ENCODE data around the gene CDCP1.

CDCP1 gene

DNA sequence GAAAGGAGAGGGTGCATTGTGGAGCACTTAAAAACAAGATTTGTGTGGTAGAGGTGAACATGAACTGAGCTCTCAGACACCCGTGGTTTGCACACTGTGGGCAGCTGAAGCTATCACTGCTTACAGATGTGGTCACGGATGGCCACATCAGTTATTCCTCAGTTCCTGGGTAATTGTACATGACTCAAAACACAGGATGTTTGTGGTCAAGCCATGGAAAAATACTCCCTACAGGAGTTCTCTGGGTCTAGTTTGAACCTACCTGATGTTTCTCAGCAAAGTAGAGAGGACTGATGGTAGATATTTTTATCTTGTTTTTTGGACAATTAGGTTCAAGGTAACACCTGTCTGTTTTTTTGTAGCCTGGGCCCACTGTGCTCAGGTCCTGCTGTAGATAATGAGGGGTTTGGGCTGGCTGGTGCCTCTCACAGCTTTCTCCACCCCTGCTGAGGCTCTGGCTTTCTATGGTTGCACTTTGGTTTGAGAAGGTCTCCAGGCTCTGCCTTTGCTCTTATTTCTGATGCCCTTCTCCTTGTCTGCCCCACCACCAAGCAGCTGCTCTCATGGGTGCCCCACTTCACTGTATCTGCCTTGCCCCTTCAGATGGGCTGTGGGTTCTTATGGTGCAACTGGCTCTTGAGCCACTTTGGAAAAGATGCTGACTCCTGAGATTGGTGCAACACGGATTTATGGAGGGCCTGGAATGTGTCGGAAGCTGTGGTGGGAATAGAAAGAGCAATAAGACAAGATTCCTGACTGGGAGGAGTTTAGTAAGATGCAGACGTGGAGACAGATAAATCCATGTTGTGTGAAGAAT, 40.1 kb downstream of the CDCP1 start:
- no peak for DNase-seq

DNA sequence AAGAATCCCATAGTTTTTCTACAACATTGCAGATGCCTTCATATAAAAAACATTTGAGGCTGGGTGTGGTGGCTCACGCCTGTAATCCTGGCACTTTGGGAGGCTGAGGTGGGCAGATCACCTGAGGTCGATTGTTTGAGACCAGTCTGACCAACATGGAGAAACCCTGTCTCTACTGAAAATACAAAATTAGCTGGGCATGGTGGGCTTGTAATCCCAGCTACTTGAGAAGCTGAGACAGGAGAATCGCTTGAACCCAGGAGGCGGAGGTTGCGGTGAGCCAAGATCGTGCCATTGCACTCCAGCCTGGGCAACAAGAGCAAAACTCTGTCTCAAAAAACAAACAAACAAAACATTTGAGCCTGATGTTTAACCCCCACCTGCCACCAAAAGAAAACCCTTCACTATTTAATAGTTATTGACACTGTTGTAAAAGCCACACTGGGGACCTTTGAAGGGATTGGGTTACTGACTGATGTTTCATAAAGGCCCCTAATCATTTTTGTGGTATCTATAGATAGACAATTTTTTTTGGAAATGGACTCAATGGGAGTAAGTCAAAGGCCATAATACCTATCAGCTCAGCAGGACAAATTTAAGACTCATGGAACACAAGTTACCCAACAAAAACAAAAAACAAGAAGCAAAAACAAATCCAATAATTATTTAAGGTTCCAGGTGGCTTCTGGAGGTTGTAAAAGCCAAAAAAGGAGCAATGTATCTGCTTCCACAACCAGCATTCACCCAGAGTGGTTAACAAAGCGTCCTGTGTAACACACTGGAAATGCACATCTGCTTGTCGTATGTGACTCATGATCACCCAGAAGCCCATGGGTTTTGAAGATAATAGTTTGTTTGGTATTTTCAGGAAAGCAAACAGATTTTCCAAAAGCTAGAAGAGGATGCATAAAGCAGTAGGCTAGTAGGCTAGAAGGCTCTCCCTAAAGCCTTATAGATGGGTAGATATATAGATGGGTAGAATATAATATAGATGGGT, 41.2 kb downstream of the CDCP1 start:
- no peak for DNase-seq

DNA sequence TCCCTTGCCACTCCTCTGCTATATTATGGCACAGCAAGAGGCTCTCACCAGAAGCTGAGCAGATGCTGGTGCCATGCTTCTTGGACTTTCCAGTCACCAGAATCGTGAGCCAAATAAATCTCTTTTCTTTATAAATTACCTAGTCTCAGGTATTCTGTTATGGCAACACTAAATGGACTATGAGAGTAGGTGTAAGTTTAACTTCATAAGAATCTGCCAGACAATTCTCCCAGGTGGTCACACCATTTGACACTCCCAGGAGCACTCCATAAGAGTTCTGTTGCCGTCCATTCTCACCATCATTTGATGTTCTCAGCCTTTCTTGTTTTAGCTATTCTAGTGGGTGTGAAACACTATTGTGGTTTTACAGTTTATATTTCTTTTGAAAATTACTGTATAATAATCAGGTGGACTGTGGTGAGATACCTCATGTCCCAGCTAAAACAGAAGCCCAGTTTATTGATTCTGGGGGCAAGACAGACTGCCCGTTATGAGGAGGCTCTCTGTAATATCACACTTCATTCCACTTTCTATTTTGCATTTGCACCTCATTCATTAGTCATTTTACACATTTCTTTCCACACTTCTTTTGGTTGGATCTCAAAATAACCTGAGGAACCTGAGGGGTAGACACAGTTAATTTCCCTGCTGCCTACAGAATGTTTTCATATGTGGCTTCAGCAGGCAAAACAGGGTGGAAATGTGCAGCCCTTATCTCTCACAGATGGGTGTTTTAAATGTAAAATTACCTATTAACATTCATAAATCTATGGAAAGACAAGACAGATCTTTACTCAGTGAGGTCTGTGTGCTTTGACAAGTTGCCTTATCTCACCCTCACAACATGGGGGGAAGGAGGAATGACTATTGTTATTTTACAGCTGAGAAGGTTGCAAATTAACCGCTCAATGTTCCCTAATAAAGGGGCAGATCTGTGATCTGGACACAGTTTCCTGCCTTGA, 42.1 kb downstream of the CDCP1 start:
- no peak for DNase-seq

DNA sequence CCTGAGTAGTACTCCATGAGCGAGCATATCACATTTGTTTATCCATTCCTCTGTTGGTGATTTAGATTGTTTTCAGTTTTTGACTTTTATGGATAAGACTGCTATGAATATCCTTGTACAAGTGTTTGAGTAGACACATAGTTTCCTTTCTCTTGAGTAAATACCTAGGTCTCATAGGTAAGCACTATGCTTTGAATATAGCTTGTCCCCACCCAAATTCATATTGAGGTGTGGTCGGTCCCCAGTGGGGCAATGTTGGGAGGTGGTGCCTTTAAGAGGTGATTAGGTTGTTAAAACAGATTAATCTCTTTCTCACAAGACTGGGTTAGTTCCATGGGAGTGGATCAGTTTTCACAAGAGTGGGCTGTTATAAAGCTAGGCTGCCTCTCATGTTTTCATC, 42.8 kb downstream of the CDCP1 start:
- no peak for DNase-seq

DNA sequence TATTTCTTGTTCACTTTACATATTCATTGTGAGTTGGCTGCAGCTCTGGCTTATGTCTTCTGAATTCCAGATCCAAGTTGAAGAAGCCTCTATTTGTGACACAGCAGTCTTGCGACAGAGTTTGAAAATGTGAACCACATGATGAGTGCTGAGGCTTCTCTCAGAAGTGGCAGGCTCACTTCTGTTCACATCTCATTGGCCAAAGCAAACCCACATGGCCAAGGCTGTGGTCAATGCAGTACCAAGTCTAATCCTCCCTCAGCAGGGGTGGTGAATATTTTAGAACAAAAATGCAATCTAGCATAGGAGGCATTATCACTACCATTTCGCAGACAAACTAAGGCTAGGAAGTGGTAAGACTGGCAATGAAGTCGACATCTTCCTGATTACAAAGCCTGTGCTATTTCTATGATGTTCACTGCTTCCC, 45.2 kb downstream of the CDCP1 start:
- DNase-seq = no peak

DNA sequence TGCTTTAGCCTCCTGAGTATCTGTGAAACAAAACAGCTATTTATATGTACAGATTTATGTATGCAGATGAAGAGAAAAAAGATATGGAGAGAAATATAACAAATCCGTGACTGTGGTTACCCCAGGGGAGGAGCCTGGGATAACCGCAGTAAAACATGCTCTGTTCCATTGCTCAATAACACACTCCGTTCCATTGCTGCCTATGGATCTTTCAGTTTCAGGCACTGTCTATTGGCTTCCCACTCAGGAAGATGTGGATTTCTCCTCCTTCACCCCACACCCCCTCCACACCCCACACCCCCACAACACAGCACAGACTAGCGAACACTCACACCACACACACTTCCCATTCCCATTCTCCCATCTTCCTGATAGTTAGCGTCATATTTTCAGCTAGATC, 47.9 kb downstream of the CDCP1 start:
- DNase-seq = no peak

DNA sequence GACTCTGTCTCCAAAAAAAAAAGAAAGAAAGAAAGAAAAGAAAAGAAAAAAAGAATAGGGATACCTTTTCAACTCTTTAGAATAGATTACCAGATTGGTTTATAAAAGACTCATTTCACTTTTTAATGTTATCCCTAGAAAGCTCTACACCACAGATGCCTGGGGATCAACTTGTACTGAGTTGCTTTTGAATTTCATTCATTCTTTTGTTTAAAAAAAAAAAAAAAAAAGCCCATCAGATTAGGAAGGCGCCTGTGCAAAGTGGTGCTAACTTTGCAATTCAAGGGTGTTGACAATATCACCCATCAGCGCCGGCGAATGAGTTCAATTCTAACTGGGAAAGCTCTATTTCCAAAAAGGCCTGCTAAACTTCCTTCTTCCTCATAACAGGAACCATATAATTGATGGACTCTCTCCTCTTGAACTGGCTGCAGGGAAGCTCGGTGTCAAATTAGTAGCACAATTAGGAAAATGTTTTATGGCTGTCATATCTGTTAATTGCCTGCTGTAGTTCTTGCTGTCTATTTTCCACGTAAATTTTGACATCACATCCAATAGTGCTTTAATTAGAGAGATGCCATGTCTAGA, 48.8 kb downstream of the CDCP1 start:
- no peak for DNase-seq

DNA sequence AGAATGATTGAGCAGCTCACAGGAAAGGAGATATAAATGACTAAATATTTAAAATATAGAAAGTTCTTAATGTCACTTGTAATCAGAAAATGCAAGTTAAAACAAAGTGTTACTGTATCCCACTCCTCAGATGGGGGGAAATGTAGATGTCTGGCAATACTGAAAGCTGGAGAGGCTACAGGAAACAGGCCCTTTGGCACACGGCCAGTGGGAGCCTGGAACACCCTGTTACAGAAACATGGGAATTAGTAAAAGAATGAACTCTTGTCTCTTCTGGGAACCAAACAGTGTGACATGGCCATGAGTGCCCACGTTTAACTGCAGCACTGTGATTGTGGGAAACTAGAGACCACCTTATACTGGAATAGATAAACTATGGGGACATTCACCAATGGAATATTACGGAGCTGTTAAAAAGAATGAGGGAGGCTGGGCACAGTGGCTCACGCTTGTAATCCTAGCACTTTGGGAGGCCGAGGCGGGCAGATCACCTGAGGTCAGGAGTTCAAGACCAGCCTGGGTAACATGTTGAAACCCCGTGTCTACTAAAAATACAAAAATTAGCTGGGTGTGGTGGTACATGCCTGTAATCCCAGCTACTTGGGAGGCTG, 50.2 kb downstream of the CDCP1 start:
- no peak for DNase-seq

DNA sequence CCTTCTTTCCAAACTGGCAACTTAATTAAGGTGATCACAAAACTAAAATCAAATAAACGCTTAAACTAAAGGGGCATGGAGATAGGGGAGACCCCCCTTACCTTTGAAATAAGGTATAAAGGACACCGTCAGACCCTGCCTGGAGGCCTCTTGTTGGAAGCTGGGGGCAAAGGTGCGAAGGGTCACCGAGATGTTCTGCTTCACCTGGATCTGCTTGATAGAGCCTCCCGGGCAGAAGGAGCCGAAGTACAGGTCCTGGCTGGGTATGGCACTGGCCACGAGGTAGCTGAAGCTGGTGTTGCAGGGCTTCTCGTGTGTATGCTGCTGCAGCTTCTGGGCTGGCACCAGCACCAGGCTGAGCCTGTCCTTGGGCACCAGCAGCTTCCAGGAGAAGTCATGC, 53.0 kb downstream of the CDCP1 start:
- DNase-seq = no peak

DNA sequence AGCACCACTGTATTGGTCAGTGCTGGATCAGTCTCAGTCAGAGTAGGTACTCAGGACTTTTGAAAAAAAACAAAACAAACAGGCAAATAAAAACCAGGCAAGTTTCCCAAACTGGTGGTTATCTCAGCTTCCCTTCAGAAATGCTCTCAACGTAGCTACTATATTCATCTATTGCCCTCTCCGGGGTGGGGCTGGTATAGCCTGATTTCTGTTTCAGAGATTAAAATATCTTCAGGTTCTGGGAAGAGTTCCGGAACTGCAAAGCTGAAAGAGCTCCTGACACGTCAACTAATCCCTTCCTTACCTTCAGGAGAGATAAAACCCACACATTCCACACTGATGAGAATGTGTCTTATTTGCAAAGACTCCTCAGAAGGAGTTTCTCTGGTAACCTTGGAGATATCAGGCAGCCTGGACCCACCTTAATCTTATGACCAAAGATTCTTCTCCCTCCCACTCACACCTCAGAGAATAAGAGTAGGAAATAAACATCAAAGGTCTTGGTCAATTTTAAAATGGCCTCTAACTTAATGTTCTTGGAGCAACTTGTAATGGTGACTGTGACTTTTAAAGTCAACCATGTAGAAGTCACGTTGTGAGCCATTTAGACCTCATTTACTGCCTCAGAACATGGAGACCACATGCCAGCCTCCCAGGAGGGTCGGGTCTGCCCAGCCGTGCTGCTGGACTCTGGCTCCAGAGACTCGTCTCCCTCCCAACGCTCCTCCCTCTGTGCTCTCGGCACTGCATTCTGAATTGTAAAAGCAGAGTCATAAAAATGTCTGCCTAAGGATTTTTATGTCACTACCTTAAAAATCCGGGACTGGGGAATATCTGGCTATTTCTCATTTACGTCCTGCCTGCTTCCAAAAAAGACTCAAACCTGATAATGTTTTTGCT, 53.8 kb downstream of the CDCP1 start:
- no peak for DNase-seq

DNA sequence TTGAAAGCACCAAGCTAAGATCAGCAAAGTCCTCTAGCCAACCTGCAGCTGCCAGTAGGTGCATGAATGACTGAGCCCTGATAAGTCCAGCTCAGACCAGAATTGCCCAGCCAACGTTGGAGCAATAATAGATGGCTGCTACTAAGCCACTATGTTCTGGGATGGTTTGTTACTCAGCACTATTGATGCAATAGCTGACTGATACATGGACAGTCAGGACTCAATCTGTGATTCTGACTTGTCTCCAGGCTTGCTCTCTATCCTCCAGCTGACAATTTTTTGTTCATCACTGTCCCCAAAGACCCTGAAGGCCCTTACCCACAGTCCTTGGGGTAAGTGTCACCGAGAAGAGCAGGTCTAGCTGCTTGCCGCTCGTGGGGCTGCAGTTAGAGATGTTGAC, 55.3 kb downstream of the CDCP1 start:
- no peak for DNase-seq

DNA sequence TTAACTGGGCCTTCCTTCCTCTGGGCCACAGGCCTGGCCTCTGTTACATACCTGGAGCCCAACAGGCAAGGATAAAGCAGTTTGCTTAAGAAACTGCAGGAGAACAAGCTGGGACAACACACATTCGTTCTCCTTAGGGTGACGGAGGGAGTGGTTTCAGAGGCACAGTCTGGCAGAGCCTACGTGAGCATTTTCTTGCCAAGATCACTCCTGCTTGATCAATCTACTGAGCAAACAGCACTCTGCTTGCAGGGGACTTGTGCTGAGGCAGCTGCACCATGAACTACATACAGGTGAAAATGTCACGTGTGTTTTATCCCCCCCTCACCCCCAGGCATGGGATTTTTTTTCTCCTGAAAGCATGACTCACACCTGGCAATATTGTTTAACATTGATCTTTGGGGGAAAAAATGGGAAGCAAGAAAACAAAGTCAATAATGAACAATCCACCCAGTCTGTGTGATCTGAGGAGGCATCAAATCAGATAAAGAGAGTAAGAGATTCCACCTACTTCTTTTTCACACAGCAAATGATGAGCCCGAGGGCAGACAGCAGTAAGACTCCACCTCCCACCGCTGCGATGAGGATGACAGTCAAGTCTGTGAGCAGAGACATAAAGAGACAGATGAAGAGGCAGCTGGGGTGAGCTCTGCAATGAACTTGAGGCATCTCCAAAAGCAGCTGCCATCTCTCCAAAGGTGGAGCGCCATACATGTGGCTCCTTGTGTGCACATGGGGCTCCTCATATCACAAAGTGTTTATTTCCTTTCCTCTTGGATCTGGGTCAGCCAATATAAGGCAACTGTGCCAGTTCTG, 57.4 kb downstream of the CDCP1 start:
- DNase-seq = peak; percentile 2

DNA sequence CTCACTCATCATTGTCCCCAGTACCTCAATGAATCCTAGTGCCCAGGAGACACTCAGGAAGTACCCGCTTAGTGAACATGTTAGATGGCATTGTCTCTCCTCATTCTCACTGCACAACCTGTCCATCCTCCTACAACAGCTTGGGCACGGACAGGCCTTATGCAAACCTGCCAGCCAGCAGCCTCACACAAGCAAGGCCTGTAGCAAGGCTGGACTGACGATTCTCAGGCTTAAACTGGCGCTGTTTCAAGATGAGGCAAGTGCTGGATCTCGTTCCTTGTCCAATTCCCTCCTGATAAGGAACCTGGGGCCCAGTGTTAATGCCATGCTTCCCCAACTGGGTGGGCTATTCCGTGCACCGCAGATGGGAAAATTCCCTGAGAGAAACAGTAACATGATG, 59.0 kb downstream of the CDCP1 start:
- no peak for DNase-seq

DNA sequence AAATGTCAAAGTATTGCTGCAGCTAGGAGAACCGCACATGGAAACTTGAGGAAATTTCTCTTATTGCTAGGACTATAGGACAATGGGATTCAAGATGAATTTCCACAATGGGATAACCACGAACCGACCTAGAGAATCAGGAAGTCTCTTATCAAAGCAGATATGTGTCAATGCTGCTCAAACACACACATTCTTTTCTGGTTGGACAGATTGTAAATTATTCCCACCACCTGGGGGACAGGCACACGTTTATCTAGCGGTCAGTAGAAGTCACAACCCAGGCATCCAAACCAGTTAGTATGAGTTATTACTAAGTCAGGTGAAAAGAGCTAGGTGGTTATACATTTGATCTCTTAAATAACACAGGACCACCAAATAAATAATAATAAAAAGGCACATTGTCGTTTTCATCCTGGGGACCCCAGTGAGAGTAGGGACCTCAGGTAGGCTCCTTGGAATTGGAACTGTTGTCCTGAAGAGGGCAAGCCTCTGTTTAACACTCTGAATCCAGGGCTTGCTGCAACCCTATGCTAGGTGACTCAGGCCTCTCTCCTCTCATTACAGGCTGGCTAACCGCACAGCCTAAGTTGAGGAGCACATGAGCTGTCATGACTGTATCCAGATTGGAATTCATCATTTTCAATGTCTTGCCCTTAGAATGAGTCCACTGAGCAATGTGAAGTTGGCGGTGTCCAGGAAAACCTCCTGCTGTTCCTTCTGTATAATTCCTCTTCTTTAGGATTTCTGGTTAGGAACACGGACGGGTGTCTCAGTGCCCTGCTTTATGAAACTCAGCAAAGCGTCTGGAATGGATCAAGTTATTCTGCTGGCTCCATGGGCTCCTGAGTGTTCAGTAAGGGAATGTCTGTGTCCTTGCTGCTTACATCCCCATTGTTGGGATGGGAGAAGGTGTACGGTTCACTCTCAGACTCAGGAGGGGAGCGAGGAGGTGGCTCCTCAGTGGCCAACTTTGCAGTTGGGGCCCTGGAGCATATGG, 61.1 kb downstream of the CDCP1 start:
- no peak for DNase-seq

DNA sequence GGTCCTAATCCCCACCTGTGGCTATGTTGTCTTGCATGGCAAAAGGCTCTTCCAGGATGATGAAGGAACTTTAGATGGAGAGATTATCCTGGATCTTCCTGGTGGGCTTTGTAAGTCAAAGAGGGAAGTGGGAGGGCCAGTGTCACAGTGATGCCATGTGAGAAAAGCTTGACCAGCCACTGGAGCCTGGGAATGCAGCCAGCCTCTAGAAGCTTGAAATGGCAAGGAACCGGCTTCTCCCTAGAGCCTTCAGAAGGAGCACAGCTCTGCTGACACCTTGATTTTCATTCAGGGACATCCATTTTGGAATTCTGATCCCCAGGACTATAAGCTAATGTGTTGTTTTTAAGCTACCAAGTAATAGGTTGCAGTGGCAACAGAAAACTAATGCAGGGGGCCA, 61.8 kb downstream of the CDCP1 start:
- no peak for DNase-seq

DNA sequence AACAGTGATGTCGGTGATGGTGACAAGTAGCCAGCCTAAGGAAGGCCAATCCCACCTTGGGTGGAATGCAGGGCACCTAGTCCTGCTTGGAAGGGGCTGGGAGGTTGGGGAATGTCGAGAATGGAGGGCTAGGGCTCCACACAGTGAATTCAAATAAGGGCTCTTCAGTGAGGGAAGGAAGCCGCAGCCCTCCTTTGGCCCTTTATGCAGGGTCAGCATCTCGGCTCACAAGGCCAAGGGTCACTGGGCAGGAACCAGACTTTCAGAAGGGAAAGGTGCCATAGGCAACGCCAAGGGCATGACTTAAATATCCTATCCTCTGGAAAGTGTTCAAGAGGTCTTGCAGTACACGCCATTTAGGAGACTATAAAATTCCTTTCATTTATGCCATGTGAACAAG, 63.2 kb downstream of the CDCP1 start:
- no peak for DNase-seq

DNA sequence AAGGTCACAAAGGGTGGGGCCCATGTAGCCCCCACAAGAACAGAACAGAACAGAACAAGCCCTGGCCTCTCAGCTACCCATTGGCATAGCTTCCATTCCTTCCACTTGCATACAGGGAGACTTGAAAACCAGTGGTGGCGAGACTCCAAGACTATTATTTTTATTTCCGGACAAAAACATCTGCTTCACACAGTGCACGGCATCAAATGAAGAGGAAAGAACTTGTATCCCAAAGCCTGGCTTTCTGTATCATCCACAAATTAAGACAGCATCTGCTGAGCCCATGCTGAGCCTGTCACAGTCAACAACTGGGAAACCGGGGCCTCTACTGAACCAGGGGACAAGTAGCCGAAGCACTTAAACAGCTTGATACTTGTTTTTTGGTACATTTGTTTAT, 64.0 kb downstream of the CDCP1 start:
- DNase-seq = no peak

DNA sequence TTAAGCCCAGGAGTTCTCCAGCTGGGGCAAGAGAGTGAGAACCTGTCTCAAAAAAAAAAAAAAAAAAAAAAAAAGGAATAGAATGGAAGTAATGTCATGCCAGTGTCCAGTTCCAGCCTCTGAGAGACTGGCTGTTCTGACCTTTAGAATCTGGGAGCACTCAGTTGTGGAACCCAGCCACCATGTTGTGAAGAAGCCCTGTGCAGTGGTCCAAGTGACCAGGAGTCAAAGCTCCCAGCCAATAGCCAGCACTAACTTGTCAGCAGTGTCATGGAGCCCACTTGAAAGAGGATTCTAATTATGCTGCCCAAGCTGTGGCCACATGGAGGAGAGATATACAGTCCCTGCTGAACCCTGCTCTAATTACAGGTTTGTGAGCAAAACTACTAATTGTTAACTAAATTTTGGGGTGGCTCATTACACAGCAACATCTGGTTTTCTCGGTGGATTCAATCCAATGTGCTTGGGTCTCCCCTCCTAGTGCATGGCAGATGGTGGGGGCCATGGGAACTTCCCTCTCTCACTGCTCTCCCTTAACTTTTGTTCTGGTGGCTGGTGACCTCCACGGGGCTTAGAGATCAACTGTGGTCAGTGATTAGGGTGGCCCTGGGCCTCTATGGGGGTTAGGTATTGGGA, 64.6 kb downstream of the CDCP1 start:
- no peak for DNase-seq
